GM10847 (cell line): ENCODE measurements around the gene SLC66A2.

Source experiments
- POLR2A ChIP-seq: IDR thresholded peaks from 2 replicates; pipeline ENCODE4 v1.6.1; 2011; ENCODE audit not compliant: insufficient read length; ENCODE audit errors: extremely low read depth

SLC66A2 gene

DNA sequence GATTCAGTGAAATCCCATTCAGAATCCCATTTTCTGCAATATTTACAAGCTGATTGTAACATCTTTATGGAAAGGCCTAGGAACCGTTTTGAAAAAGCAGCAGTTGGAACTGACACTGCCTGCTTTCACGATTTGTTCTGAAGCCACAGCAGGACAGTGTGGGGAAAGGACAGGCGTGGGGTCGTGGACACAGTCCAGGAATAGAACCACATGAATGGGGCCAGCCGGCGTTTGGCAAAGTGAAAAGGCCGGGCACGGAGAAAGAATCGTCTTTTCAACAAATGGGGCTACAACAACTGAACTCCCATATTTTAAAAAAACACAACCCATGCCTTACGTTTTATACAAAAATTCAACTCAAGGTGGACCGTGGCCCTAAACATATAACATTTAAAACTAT lies 69.8 kb downstream of the SLC66A2 start:
- TF ChIP-seq POLR2A = no peak

DNA sequence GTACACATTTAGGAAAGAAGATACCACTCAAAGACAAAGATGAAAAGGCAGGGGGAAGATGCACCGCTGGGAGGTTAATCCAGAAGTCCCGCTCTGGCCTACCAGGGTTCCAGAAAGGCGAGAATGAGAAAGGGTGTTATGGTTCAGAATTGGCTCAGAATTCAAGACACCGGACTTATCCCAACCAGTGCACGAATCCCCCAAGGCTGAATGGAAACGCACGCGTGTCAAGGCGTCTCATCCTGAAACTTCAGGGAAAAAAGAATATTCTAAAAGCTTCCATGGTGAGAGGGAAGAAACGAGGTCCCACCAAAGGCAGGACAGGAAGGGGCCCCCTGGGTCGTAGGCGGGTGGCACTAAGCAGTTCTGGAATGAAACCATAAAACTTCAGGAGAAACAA lies 71.9 kb downstream of the SLC66A2 start:
- no peak for TF ChIP-seq POLR2A

DNA sequence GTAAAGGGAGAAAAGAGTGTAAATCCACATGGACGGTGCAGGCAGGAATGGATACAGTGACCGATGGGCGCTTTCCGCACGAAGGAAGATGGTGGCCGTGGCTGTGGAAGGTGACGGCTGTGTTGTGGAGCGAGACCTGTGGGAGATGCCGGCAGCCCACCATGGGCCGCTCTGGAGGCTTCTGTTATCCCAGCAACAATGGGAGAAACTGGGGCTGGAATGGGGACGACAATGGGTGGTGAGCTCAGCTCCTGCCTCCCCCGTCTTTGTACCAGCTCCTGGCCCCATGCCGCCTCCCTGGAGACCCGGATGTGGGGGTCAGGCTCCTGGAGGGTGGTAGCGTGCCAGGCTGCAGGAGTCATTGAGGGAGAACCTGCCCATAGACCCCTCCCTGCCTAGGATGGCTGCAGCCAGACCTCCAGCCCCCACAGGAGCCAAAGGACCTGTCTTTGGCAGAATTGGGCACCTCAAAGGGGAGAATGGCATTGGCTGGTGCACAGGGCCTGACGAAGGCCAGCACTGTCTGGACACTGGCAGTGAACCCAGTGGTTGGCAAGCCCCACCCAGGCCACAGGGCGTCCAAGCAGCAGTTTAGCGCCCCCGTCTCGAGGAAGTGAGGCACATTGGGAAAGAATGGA lies 72.6 kb downstream of the SLC66A2 start:
- no peak for TF ChIP-seq POLR2A

DNA sequence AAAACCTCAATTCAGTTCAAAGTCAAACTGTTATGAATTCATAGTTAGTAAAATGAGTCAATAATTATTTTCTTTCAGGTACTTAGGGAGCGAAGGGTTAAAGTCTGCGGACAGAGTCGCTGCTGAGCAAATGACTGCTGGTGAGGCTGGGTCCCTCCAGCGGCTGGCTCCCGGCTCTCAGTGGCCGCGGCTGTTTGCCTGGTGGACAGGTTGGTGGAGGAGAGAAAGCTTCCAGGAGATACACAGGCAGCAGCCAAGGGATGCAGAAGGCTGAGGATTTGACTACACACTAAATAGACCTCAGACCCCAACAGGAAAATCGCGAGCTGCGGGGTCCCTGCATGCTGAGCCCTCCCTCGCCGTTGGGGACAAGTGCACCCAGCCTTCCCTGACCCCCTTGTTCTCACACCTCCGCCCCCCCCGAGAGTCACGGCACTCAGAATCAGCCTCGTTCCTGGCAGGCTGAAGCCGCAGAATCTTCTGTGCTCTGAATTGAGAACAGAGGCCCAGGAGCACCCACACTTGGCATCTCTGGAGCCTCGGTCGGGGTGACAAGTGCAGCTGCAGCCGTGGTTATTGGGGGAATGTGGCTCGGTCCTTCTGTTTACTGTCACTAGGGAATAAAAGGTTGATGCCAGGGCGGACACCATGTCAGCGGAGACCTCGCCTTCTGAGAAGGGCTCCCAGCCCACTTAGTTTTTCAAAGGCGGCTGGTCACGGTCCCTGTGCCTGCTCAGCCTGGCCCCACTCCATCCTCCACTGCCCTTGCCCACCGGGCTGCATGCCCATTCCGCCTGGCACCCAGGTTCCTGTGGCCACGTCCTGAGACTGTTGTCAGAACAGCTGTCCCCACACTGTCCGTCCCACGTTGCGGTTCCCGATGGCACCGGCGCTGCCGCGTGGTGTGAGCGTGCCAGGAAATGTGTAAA lies 74.0 kb downstream of the SLC66A2 start:
- TF ChIP-seq POLR2A = no peak

DNA sequence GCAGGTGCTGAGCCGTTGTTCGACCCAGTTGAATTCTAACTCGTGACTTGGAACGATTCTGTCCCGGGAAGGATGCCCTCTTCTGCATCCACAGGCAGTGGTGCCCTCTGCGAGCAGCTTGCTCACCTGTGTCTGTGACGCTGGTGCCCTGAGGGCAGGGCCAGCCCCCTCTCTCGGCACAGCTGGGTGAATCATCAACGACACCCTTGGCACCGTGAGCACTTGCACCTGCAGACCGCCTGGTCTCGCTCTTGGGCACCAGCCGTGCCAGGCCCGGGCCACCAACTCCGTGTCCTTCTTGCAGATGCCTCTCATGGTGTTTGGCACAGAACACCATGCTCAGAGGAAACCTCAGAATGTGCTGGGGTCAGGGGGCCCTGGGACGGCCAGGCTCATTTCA lies 75.0 kb downstream of the SLC66A2 start:
- no peak for TF ChIP-seq POLR2A

DNA sequence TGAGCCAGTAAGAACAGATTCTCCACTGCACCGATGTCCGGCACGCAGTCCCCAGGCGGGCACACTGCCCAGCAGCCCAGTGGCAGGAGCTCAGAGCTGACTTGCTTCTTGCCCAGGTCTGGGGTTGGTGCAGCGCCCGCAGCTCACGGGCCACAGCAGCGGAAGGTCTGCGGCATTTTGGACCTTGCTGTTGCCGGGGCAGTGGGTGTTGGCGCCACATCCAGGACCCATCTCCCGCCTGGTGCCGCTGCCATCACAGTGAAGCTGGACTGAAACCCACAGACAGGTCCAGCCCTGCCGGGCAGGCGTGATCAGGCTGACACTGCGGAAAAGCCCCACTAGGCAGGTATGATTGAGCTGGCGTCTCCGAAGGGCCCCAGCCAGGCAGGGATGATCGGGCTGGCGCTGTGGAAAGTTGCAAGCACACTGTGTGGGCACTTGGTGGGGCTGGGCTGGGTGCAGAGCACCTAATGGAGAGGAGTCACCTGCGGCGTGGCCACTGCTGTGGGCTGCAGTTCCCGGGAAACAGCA lies 75.5 kb downstream of the SLC66A2 start:
- no peak for TF ChIP-seq POLR2A

DNA sequence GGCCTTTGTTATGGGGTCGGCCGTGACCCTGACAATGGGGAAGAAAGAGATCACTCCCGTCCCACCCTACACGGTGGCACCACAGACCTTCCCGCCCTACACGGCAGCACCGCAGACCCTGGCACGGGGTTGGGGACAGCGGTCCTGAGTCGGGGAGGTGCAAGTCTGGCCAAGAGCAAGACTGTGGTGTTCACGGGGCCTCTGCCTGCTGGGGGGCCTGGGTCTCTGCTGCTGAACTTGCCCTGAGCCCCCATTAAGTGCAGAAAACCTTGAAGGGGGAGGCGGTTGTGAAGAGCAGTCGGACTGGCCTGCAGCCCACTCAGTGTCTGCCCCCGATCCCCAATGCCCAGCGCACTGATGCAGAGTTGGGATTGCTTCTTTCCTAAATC lies 75.9 kb downstream of the SLC66A2 start:
- no peak for TF ChIP-seq POLR2A

DNA sequence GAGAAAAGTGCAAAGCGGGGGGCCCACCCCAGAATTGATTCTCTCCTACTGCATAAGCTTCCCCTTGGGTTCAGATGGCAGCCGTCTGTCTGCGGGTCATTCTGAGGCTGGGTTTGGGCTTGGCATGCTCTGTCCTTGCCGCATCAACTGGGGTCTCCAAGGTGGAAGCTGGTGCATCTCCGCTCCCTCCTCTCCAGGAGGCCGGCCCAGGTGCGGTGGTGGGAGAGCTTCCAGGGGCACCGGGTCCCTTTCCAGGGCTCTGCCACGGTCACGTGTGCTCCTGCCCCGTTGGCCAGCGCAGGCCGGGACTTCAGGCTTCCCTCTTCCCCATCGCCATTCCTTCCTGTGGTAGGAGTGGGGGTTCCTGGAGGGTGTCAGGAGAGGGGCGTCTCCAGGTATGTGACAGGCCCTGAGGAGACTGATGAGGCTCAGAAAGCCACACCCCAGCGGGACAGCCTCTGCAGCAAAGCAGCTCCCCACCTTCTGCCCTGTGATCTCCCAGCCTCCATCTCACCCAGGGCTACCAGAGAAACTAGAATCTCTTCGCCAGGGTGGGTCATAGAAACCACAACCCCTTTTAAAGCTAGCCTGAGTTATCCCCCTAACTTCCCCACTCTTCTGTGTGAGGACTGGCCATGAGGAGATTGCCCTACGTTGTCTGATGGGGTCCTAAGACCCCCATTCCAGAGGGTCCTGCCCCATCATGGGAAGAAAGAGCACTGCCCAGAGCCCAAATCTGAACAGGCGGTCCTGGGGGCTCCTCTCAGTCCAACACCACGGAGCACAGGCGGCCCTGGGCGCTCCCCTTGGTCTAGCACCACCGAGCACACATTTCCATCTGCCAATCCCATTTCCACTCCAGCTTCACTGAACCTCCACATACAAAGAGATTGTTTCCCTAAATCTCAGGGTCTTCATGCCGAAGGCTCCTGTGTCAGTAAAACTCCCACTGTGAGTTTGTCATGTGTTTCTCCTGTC lies 76.6 kb downstream of the SLC66A2 start:
- TF ChIP-seq POLR2A = no peak

DNA sequence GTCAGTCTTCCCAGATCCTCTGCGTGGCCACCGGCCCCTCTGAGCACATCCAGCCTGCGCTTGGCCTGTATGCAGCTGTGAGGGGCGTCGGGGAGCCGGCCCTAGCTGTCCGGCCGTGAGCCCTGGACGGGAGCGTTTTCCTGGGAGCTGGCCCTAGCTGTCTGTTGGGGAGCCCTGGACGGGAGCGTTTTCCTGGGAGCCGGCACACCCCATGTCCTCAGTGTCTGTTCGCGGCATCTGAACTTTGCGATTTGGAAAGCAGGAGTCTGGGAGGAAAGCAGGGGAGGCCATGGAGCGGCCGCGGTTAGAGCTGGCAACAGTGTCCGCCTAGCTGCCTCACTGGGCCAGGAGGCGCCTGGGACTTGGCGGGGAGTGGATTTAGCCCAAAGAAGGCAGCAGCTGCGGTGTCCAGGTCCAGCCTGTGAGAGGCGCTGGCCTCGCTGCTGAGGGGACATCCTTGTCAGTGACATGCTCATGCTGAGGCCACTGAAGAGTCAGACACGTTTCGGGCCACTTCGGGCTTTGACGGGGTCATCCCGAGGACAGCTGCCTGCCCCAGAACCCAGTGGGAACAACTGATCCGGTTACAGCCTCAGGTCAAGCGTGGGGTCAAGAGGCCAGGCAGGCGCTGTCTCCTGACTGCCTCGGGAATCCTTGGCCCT lies 77.9 kb downstream of the SLC66A2 start:
- TF ChIP-seq POLR2A = no peak

DNA sequence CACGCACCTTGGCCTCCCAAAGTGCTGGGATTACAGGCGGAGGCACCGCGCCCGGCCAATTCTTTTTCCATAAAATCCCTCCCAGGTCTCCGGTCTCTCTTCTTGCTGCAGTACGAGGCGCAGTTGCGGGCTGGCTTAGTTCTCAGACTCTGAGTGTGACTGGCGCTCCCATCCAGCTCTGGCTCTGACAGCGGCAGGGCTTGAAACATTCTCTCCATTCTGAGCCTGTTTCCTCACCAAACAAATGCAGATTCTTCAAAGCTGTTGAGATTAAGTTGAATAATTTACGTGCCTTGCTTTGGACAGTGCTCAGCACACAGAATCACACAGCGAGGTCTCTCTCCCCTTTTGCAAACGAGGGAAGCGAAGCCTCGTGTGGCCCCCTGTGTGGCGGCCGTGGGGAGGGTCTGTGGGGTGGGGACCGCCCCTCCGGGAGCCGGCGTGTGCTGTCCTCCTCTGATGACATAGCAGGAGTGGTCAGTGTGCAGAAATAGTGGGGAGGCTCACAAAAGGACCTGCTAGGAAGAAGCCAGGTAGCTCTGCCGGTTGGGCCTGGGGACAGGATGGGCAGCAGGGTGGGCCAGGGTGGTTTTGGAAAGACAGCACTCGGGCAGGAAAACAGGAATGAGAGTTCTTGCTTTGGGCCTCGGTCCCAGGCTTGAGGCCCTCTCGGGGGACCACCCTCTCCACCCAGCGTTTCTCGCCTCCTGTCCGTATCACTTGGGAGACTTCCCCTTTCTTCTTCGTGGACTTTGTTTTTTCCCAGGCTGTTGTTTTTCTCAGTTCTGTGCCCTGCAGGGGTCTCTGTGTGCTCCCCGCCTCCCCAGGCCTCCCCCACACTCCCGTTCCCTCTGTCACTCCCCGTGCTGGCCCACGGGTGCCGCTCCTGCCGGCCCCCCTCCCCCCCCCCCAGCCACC lies 78.7 kb downstream of the SLC66A2 start:
- TF ChIP-seq POLR2A = no peak

DNA sequence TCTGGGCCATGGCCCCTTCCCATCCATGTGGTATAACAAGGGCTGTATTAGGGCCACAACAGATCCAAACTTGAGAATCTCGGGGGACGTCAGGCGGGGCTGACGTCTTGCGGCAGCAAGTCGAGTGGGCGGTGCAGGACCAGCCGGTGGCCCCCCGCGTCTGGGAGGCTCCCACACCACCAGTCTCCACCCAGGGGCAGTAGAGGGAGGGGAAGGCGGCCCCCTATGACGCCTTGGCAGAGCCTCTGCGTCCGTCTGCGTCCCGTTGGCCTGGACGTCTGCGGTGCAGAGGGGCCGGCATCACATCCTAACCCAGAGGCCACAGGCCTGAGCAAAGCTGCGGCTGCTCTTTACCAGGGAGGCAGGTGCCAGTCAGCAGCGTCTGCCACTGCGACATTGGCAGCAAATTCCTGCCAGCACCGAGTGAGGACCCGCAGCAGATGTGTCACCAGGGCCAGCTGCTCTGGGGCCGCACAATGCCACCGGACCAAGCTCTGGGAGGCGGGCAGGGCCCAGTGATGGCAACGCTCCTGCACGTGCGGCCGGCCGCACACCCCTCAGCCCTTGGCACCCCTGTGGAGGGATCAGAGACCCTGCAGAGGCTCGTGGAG lies 79.9 kb downstream of the SLC66A2 start:
- TF ChIP-seq POLR2A = no peak

DNA sequence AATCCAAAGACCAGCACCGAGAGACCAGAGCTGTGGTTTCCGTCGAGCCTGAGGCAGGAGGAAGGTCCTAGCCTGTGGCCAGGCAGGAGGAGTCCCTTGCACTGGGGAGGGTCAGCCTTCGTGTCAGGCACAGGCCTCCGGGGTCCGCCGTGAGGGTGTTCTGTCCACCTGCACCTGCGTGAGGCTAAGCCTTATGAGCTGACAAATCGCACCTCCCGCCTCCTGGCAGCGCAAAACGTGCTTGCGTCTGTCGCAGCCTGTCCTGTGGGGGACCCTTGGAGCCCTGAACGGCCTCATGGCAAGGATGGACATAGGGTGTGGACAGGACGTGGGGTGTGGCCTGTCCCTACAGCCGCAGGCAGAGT lies 80.4 kb downstream of the SLC66A2 start:
- no peak for TF ChIP-seq POLR2A

DNA sequence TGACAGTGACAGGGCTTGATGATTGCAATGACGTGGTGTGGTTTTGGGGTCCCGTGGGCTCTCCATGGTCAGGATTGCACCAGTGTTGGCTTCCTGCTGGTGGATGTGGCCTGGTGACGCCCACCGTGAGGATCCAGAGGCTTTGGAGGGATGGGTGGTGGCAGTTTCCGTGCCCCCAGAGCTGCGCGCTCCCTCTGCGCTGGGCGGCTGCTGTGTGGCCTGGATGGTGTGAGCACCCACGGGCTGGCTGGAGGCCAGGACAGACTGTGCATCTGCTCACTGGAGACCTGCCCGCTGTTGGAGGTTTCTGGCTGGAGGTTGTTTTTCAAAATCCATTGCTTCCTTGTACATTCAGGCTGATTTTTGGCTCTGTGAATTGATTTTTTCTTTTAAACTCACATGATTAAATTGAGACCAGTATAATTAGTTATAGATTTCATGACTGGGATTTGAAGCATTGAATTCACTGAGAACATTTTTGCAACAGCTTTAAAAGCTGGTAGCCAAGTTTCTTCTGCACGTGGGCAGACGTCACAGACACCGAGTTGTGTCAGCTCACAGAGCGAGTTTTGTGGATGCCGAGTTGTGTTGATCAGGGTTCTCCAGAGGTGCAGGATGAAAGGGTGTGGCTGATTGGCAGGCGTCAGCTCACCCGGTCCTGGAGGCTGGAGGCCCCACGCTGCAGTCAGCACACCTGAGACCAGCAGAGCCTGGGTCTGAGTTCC lies 81.0 kb downstream of the SLC66A2 start:
- no peak for TF ChIP-seq POLR2A
